Right hindlimb (tissue), 1 donor: Measurements from ENCODE around the gene MED13.
"Not testable (repeated sequence)": the region's sequence is repeated elsewhere in the genome, so short reads cannot be mapped to it uniquely, and the experiment has no call there.

Experiments used
- DNase-seq: peaks from one replicate; pipeline ENCODE4 v3.0.0-alpha.2; 2018

MED13 gene

GRCh38 chr17:61996916-61997605, 68.0 kb downstream of the MED13 start:
- no peak for DNase-seq

- no peak for DNase-seq
Measured at GRCh38 chr17:61989509-61989908, 75.6 kb downstream of the MED13 start.

GRCh38 chr17:61986898-61987297, 78.2 kb downstream of the MED13 start:
- no peak for DNase-seq

- no peak for DNase-seq
Measured at GRCh38 chr17:61984821-61985220, 80.3 kb downstream of the MED13 start.

DNA sequence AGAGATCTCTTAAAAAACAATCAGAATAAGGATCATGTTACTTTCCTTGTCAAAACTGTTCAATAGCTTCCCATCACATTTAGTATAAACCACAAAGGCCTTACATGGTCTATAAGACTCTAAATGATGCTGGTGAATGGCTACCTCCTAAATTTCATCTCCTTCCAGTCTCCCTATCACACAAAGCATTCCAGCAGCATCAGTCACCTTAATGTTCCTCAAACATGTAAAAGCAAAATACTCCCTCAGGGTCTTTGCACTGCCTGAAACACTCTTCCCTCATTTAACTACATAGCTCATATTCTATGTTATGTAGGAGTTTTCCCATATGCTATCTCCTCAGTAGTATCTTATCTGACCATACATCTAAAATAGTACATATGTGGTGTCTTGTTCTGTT, 83.8 kb downstream of the MED13 start:
- DNase-seq = no peak

DNA sequence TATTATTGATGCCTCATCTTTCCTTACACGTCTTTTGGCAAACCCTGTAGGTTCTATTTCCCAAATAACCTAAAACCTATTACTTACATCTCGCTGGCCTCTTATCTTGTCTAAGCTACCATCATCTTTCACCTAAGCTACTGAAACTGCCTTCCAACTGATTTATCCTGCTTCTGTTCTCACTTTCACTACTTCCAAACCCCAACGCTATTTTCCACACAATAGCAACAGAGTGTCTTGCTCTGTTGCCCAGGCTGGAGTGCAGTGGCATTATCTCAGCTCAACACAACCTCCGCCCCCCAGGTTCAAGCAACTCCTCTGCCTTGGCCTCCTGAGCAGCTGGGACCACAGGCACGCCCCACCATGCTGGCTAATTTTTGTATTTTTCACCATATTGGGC, 84.5 kb downstream of the MED13 start:
- DNase-seq = no peak

DNA sequence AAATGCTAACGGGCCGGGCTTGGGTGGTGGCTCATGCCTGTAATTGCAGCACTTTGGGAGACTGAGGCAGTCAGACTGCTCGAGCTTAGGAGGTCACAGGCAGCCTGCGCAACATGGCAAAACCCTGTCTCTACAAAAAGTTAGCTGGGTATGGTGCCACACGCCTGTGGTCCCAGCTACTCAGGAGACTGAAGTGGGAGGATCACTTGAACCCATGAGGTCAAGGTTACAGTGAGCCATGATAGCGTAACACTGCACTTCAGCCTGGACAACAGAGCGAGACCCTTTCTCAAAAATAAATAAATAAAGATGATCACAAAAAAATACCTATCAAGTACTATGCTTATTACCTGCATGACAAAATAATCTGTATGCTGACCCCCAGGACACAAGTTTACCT, 91.0 kb downstream of the MED13 start:
- DNase-seq = no peak

- no peak for DNase-seq
Measured at GRCh38 chr17:61972311-61972710, 92.8 kb downstream of the MED13 start.

DNA sequence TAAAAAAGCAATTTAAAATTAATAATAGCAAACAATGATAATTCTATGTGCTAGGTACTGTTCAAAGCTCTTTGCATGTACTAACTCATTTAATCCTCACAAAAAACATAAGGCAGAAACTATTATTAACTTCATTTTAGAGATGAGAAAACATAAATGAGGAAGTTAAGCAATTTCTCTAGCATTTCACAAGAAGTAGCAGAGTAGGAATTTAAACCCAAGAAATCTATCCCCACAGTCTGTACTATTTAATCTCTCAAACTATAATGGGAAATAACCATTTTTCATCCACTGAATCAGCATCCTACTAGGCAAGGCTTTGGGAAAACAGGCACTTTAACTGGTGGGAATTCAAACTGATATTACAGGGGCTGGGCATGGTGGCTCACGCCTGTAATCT, 95.0 kb downstream of the MED13 start:
- DNase-seq = no peak

GRCh38 chr17:61968757-61969156, 96.3 kb downstream of the MED13 start:
- DNase-seq = no peak

DNA sequence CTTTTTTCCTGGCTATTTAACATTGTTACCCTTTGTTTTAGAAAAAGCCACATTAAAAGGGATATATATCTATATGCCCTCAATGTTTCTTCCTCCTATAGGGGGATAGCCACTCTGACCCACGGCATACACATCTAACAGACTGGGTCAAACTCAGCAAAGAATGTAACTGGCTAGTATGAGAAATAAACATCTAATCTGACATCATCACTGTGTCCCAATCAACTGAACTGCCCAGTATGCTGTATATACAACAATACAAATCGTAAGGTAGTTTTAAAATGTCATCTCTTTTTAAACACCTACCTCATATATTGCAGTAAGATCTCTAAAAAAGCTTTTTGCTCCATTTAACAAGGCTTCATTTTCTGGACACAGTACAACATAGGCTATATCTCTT, 97.3 kb downstream of the MED13 start:
- DNase-seq = no peak

DNA sequence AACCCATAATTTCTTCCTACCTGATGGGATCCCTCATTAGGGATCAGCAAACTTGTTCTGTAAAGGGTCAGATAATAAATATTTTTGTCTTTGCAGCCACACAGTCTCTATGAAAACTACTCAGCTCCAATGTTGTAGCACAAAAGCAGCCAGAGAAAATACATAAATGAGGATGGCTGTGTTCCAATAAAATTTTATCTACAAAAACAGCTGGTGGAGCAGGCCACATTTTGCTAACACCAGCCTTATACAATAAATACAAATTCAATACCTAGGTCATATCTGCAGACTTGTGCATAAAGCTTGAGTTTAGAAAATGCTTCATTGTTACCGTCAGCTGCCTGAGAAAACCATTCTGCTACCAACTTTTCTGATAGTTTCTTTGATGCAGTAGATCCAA, 98.9 kb downstream of the MED13 start:
- DNase-seq = no peak

- DNase-seq = no peak
Measured at GRCh38 chr17:61955619-61956018, 109.5 kb downstream of the MED13 start.

- no peak for DNase-seq
Measured at GRCh38 chr17:61947367-61948078, 117.6 kb downstream of the MED13 start.

DNA sequence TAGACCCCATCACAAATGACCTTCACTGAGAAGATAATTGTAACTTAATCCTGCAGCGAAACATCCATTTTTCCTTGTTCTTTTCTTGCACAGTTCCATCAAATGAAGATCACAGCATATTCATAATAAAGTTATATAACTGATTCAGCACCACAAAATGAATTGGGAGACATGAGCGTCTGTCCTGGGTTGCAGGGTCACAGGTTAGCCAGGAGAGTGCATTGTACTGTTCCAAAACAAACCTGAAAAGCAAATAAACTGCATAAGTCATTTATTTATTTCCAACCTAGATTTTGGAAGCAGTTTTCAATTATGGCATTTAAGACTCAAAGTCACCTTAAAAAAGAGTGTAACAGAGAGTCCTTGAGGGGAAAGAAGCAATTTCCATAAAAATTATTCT, 118.7 kb downstream of the MED13 start:
- DNase-seq = no peak

- DNase-seq = no peak
Measured at GRCh38 chr17:61943117-61943516, 122.0 kb downstream of the MED13 start.

- DNase-seq = no peak
Measured at GRCh38 chr17:61942085-61942484, 123.0 kb downstream of the MED13 start.

DNA sequence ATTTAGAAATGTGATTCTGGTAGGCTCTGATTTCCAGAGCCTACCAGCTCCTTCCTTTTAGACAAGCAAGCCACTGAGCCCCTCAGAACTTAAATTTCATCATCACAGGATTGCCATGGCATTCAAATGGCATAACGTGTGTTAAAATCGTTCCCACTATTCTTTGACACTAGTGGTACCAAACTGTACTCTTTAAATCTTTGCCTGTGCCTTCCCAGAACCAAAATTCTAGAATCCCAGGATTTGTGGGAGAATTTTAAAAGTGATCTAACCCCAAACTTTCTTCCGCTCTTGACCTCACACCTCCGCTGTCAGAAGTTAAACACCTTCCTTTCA, 137.0 kb downstream of the MED13 start:
- DNase-seq = no peak

DNA sequence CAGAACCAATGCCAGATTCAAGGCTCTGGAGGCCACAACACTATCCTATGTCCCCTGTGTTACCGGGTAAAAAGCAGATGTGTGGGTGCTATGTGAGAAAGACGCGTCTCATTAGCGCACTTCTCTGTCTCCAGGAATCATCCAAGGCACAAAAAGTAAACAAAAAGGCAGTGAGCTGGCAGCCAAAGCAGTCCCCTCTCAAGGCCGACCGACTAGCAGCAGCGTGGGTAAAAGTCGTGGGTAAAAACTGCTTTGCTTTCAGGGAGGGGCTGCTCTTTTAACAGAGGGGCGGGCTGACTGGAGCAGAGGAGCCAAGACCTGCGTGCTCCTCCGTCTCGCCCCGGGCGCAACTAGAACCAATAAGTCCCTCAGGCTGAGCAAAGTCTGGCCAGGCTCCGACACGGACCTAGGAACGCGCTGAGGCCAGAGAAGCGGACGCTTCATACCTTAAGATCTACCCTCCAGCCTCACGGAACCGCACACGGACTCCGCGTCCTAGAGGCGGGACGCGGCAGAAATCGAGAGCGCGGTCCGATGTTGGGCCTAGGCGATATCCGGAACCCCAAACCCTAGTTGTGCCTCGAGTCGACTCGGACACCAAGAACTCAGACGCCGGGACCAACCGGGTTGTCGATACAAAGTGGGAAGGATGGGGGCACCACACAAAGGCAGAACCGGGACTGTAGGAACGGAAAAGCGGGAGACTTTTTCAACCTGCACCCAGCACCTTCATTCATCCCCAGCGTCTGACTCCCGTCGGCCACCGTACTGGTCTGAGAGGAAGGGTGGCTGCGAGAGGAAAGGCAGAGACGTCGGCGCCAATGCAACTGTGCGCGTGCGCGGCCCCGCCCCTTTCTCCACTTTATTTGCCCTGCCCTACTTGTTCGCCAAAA, 137.6 kb downstream of the MED13 start, which contains the start of gene INTS2:
INTS2 (minus strand) TSS at position 775 of the 893 bp plus-strand sequence. CDS start 1,338 bp downstream, outside the sequence.
- peak; percentile 97 for DNase-seq

GRCh38 chr17:61926826-61927207, 138.3 kb downstream of the MED13 start:
- no peak for DNase-seq

- DNase-seq = not testable (repeated sequence)
Measured at GRCh38 chr17:61915162-61915561, 149.9 kb downstream of the MED13 start.

DNA sequence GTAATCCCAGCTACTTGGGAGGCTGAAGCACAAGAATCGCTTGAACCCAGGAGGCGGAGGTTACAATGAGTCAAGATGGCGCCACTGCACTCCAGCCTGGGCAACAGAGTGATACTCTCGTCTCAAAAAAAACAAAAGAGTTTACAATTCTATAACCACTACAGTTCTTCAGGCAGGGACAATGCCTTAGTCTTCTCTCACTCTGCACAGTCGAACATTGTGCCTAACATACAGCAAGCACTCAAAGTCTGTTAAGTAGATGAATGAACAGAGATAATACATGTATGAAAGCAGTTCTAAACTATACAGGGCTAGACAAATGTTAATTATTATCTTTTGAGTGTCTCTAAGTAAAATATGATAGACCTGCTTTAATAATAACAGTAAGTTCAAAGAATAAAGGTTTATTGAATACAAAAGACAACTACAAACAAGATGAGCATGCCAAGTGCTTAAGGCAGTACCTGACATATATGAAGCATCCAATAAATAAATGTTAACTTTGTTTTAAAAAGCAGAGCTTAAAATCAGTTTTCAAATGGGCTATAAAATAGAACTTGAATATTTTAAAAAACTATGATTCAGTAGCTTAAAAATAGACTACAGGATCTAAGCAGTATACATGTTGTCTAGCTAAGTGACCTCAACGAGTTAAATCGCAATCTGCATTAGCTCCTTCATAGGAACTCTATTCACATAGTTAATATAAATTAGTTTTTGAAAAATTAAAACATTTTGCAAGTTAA, 156.6 kb downstream of the MED13 start:
- DNase-seq = no peak

GRCh38 chr17:61907361-61907760, 157.7 kb downstream of the MED13 start:
- no peak for DNase-seq
